Measurements from ENCODE around the gene SMARCD1.

DNA sequence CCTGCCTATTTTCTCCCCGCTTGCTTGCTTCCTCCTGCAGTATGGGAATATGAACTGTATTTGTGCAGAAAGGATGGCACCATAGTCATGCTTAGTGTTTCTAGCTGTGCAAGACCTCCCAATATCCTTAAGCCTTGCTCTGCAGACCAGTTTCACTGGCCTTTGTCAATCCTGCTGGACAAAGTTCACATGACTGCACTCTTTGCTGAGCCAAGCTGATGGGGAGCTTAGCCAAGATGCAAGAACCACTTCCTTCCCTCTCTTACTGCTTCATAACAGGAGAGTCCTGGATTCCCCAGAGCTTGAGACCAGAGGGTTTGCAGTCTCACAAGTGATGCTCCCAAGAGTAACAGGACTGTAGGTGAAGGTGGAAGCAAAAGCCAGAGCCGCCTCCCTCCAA lies 24.0 kb upstream of the SMARCD1 start:
- TF ChIP-seq, protein P1, sequence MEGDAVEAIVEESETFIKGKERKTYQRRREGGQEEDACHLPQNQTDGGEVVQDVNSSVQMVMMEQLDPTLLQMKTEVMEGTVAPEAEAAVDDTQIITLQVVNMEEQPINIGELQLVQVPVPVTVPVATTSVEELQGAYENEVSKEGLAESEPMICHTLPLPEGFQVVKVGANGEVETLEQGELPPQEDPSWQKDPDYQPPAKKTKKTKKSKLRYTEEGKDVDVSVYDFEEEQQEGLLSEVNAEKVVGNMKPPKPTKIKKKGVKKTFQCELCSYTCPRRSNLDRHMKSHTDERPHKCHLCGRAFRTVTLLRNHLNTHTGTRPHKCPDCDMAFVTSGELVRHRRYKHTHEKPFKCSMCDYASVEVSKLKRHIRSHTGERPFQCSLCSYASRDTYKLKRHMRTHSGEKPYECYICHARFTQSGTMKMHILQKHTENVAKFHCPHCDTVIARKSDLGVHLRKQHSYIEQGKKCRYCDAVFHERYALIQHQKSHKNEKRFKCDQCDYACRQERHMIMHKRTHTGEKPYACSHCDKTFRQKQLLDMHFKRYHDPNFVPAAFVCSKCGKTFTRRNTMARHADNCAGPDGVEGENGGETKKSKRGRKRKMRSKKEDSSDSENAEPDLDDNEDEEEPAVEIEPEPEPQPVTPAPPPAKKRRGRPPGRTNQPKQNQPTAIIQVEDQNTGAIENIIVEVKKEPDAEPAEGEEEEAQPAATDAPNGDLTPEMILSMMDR (IDR thresholded peaks at IDR 0.05; ENCODE audit: low read length), result no peak
- TF ChIP-seq EZH2 (optimal IDR thresholded peaks at IDR 0.05; ENCODE audit: low read depth, low read length), result no peak

Data from MM.1S (cell line).